Stimulated activated CD4-positive, alpha-beta T cell treated with anti-CD3 and anti-CD28 coated beads, TNF-alpha, amount 100 ng/mL, for 48 hours (primary cell): ENCODE data around the gene SPEG.

Experiments used
- DNase-seq, 3 donors: peaks; one replicate each; pipeline ENCODE4 v3.0.0-alpha.2; 2020; ENCODE audit warnings: low read depth in 3 of 3

SPEG gene

DNA sequence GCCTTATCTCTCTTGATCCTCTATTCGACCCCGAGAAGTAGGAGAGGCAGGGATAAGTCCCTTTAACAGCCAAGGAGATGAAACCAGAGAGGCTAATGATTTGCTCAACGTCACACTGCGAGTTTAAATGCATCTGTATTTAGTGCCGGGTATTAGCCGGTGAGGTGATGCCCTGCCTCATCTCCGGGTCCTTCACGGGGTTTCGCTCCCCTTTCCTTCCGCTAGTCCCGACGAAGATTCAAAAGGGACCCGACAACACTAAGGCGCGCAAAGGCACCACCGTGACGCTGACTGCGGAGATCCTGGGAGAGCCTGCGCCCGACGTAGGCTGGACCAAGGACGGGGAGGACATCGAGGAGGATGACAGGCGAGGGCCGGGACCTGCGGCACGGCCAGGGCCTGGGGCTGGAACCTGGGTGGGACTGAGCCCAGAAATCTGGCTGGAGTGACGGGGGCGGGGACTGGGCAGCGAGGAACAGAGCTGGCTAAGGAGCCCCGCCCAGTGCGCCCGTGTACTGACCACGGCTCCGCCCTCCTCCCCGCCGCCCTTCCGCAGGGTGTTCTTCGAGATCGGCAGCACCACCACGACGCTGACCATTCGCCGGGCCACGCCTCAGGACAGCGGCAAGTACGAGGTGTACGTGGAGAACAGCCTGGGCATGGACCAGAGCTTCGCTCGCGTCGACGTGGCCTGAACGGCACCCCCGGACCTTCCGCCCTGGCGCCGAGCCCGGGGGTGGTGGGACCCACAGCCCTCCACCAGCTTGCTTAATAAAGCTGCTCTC lies 63.0 kb downstream of the SPEG start:
- DNase-seq, result no peak

GRCh38 chr2:219498280-219499057 lies 63.8 kb downstream of the SPEG start, which contains the start of gene GMPPA:
GMPPA (plus strand) TSS chr2:219498891; CDS start chr2:219499976, 1,085 bp downstream.
- DNase-seq, result peak; percentile 84 to 89 (median 88)

GRCh38 chr2:219499058-219499307 lies 64.3 kb downstream of the SPEG start:
- DNase-seq, result no peak

GRCh38 chr2:219499555-219499954 lies 64.9 kb downstream of the SPEG start:
- DNase-seq, result no peak

GRCh38 chr2:219500135-219500534 lies 65.5 kb downstream of the SPEG start:
- DNase-seq, result no peak

DNA sequence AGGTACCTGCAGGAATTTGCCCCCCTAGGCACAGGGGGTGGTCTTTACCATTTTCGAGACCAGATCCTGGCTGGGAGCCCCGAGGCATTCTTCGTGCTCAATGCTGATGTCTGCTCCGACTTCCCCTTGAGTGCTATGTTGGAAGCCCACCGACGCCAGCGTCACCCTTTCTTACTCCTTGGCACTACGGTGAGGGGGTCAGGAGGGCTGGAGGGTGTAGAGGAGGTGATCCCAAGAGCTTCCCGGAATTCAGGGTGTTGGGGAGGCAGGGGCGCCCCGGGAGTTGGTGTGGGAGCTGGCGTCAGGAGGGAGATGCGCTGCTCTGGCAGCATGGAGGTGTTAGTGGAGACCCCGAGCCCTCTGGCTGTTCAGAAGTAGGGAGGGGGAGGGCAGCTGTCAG lies 67.2 kb downstream of the SPEG start:
- no peak for DNase-seq

DNA sequence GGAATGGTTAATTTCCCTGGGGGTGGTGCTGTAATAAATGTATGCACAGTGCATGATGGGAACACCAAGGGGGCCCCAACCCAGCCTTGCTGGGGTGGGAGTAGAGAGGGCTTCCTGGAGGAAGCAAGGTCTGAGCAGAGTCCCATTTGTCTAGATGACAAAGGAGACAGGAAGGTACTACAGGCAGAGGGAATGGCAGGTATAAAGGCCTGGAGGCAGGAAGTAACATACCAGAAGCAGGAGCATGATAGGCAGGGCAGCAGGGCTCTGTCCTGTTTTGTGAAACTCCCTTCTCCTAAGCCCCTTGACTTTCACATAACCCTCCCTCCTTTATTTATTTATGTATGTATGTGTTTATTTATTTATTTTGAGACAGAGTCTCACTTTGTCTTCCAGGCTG lies 68.0 kb downstream of the SPEG start:
- no peak for DNase-seq

- no peak for DNase-seq
Observed at GRCh38 chr2:219505585-219505984, 70.9 kb downstream of the SPEG start.

DNA sequence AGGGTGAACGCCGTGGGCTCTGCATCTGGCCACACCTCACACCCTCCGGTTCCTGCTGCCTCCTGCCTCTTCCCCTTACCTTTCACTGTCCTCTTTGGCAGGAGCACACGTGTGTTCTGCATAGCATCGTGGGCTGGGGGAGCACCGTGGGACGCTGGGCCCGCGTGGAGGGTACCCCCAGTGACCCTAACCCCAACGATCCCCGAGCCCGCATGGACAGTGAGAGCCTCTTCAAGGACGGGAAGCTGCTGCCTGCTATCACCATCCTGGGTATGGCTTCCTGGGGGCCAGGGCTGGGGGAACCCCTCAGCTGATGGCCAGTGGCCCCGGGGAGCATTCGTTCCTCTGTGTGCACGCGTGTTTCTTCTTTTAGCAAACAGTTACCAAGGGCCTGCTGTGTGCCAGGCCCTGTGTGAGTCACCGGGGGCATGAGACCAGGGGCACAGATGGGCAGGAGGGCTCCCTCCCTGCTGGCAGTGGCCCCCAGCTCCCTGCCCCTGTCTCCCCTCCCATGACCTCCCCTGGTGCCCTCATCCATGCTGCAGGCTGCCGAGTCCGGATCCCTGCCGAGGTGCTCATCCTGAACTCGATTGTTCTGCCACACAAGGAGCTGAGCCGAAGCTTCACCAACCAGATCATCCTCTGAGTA lies 71.6 kb downstream of the SPEG start:
- DNase-seq, result no peak

GRCh38 chr2:219506802-219507526 lies 72.3 kb downstream of the SPEG start:
- no peak for DNase-seq

DNA sequence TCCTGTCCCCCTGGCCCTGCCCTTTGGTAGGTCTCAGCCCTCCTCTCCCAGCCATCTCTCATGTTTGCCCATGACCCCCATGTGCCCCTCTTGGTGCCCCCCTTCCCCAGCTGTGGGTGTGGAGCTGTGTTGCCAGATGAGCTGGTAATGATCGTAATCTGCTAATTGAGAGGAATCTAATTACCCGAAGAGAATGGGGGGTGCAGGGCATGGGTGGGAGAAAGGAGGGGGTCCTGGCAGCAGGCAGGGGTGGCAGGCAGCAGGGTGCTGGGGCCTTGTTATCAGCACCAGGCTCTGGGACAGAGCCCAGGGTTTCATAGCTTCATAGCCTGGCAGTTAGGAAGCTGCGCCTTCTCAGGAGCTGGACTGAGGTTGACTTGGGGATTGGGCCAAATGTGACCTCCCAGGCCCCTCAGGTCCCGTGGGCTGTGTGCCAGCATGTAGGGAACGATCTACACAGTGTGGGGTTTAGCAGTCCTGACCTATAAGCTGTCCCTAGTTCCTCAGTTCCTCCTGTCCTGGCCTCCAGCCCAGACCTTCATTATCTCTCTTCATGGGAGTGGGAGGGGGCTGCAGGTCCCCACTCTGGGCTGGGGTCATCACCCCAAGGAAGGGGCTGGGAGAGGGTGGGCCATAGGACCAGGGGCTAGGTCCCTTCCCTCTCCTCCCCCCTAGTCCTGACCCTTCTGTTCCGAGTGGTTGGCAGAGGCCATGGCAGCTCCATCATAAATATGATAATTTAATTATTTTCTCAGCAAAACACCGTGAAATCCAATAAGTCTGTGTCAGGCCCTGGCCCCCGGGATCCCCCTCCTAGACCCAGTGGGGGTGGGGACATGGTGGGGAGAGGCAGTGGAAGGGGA lies 73.2 kb downstream of the SPEG start:
- no peak for DNase-seq

DNA sequence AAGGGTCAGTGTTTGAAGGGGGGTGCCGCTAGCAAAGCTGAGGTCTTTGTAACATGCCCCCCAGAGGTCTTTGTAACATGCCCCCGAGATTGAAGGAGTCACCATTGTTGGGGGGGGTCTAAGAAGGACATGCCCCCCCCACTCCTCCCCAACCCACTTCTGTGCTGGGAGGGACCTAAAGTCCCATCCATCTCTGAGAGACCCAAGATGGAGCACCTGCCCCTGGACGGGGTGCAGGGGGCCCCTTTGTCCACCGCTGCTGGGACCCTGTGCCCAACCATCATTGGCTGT lies 73.7 kb downstream of the SPEG start:
- DNase-seq, result no peak

GRCh38 chr2:219508971-219509779 lies 74.5 kb downstream of the SPEG start:
- no peak for DNase-seq

DNA sequence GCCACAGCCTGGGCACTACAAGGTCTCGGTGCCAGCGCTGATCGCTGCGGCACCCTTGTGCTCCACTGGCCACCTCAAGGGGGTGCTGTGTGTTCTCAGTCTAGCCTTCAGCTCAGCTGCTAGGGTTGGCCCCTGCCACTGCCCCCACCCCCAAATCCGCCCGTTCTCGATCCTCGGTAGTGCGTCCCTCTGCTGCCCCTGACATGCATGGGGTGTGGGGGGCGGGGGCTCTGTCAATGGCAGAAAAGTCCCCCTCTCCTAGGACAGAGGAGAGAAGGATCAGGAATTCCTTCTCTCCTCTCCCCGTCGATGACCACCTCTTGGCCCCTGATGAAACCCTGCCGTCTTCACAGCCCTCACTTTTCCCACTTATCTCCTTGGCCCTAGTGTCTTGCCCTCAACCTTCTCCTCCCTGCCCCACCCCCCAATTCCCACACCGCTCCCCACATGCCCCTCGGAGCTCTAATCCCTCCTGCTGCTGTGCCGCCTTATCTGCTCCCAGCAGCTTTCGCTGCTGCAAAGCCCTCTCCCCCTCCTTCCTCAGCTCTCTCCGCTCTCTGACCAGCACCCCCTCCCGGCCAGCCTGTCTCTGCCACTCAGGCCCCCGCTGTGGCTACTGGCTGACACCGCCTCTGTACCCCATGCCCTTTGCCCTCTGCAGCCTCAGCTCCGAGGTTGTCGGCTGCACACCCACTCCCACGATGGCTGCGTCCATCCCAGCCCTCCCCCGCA lies 75.3 kb downstream of the SPEG start:
- DNase-seq, result peak; percentile 12 to 50 (median 16)

DNA sequence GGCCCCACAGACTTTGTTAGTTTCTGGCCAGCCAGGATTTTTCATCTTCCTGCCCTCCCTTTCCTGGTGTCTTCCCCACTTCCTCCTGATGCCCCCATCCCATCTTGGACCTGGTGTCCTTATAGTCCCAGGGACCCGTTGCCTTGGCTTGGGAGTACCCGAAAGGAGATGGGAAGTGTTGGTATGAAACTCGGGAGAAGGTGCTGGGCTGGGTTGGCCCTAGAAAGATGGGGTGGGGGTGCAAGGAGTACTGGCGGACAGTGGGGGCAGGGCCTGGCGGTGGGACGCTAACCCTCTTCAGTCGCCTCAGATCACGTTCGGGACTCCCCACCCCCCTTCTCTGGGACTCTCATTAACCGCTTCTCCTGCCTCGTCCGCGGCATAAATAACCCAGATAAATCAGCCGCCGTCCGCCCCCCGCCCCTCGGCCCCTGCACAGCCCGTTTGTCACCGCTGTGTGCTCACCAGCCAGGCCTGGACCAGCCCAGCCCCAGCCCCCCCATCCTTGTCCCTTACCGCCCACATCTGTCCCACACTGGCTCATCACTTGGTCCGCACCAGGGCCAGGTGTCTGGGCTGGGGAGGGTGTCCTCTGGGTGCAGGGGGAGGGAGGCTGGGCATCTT lies 76.0 kb downstream of the SPEG start:
- no peak for DNase-seq

GRCh38 chr2:219511547-219512325 lies 77.1 kb downstream of the SPEG start:
- no peak for DNase-seq

GRCh38 chr2:219512524-219513216 lies 78.0 kb downstream of the SPEG start:
- no peak for DNase-seq

DNA sequence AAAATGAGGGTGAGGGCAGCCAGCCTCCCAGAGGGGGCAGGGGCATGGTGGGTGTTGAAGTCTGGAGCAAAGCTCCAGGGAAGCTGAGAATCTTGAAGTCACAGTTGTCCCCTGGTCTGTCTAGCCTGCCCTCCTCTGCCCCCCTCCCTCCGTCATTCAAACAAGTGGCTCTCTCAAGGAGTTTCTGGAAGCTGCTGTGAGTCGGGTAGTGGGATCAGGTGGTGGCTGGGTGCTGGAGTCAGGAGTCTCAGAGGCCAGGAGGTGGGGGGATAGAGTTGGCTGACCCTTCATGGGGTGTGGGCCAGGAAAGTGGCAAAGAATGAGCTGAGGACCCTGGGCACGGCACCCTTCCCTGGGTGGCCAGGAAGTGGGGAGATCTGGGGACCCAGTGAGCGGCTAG lies 79.1 kb downstream of the SPEG start:
- no peak for DNase-seq
